Measurements from ENCODE around the gene TOR2A.

DNA sequence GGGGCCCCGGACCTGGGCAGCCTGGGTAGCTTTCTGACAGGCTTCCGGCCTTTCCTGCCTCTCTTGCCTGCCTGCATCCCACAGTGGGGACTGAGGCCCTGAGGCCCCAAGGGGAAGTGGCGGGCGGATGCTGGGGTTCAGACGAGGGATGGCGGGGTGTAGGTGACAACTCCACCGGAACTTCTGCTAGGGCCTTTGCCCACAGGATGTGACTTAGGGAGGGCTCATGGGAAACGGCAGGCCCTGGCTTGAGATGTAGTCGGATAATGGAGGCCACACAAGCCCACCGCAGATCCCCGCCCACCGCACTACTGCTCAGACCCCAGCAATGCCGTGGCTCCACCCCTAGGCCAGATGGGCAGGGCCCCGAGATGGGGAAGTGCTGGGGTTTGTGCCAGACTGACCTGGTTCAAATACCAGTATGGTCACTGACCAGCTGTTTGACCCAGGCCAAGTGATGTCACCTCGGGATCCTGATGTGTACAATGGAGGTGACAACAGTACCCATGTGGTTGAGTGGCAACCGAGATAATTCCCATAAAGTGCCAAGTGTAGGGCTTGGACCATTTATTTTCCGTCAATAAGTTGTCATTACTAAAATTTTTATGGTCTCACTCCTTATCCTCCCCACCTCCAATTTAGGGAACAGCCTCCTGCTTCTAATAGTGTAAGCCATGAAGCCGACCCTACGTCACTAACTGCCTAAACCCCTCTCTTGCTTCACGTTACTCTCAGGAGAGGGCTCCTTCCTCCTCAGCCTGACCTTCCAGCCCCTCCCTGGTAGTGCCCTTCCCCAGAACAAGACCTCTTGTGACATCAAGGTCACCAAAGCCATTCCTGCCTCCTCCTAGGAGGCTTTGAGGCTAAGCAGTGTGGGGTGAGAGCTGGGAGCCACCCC is 48.3 kb upstream of the TOR2A start:
- TF ChIP-seq, protein P1, sequence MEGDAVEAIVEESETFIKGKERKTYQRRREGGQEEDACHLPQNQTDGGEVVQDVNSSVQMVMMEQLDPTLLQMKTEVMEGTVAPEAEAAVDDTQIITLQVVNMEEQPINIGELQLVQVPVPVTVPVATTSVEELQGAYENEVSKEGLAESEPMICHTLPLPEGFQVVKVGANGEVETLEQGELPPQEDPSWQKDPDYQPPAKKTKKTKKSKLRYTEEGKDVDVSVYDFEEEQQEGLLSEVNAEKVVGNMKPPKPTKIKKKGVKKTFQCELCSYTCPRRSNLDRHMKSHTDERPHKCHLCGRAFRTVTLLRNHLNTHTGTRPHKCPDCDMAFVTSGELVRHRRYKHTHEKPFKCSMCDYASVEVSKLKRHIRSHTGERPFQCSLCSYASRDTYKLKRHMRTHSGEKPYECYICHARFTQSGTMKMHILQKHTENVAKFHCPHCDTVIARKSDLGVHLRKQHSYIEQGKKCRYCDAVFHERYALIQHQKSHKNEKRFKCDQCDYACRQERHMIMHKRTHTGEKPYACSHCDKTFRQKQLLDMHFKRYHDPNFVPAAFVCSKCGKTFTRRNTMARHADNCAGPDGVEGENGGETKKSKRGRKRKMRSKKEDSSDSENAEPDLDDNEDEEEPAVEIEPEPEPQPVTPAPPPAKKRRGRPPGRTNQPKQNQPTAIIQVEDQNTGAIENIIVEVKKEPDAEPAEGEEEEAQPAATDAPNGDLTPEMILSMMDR (IDR thresholded peaks at IDR 0.05) = no peak
- no peak for TF ChIP-seq ZFX (IDR thresholded peaks at IDR 0.05; ENCODE audit: borderline replicate concordance)

Data from 22Rv1 (cell line).